Transverse colon (tissue), 4 donors: Measurements from ENCODE around the gene TIMP1.

Source experiments
- CTCF ChIP-seq, 5 experiments: fragments of 200-600 bp in 3 of 5; fragments of 450-650 bp in 2 of 5; sonication (generic) in 3 of 5; IDR thresholded peaks; 1 replicate in 2 of 5; 2 replicates in 3 of 5; pipeline ENCODE4 v1.5.1; 2016 to 2017; ENCODE audit warnings: antibody characterized with exemption in 5 of 5, inconsistent platforms in 3 of 5, mild to moderate bottlenecking in 2 of 5, moderate library complexity in 1 of 5
- POLR2AphosphoS5 ChIP-seq, 3 donors: sonication (generic); formaldehyde crosslinking; IDR thresholded peaks; one replicate each; pipeline ENCODE4 v1.6.1; 2016; ENCODE audit warnings: antibody characterized with exemption in 3 of 3

GRCh38 chrX:47586043-47586787, 4.0 kb downstream of the TIMP1 start:
- TF ChIP-seq CTCF (IDR thresholded peaks at IDR 0.05) (no peak), POLR2AphosphoS5 (IDR thresholded peaks at IDR 0.05) (no peak)
